CD4-positive, alpha-beta memory T cell (primary cell): ENCODE measurements around the gene NPAS2. TPM values are rescaled to one million over a fixed set of nuclear protein-coding genes. Genes with fewer than 3 reads are reported as not detected.

Source experiments
- CTCF ChIA-PET: fragments of 350-600 bp; sonication (Branson Sonifier 250); formaldehyde crosslinking; loops from one replicate; lab custom pipeline; 2021; ENCODE audit warnings: inconsistent platforms; ENCODE audit not compliant: partially characterized antibody; lab: Charles Lee
- POLR2A ChIA-PET: fragments of 350-600 bp; sonication (Branson Sonifier 250); formaldehyde crosslinking; loops from one replicate; lab custom pipeline; 2021; ENCODE audit not compliant: partially characterized antibody; lab: Charles Lee
- DNase-seq, 5 donors: peaks; one replicate each; pipeline versions ENCODE4 v3.0.0 to v3.0.0-alpha.2; 2020 to 2022; ENCODE audit warnings: mixed read lengths in 1 of 5
- H3K27ac ChIP-seq: one replicate; pipeline ENCODE4 v1.7.0; 2013; ENCODE audit warnings: low read depth, low read length
- H3K27me3 ChIP-seq: 2 replicates; pipeline ENCODE4 v1.7.0; 2013; ENCODE audit warnings: mild to moderate bottlenecking, low read length, moderate library complexity; ENCODE audit not compliant: insufficient read depth
- H3K36me3 ChIP-seq: 2 replicates; pipeline ENCODE4 v1.7.0; 2013; ENCODE audit warnings: mild to moderate bottlenecking, low read length, moderate library complexity; ENCODE audit not compliant: insufficient read depth
- H3K4me1 ChIP-seq: 2 replicates; pipeline ENCODE4 v1.7.0; 2013; ENCODE audit warnings: mild to moderate bottlenecking, low read length, moderate library complexity; ENCODE audit not compliant: insufficient read depth
- H3K4me3 ChIP-seq, 2 donors: one replicate each; pipeline ENCODE4 v1.7.0; 2013; ENCODE audit warnings: low read length in 2 of 2, mild to moderate bottlenecking in 1 of 2
- H3K9me3 ChIP-seq, 2 donors: one replicate each; pipeline ENCODE4 v1.7.0; 2013; ENCODE audit warnings: low read length in 2 of 2, control low read depth in 1 of 2; ENCODE audit not compliant: control insufficient read depth in 1 of 2
- H3K27ac Mint-ChIP-seq, 7 donors: one replicate each; pipeline ENCODE4 v1.8.0; 2020 to 2021; ENCODE audit warnings: mixed read lengths in 7 of 7, mild to moderate bottlenecking in 6 of 7, inconsistent platforms in 3 of 7, moderate library complexity in 3 of 7
- H3K27me3 Mint-ChIP-seq, 2 donors: one replicate each; pipeline ENCODE4 v1.8.0; 2020 to 2021; ENCODE audit warnings: mixed read lengths in 2 of 2
- H3K36me3 Mint-ChIP-seq, 2 donors: one replicate each; pipeline ENCODE4 v1.8.0; 2020 to 2021; ENCODE audit warnings: mixed read lengths in 2 of 2, inconsistent platforms in 1 of 2, mild to moderate bottlenecking in 1 of 2
- H3K4me1 Mint-ChIP-seq, 4 donors: one replicate each; pipeline ENCODE4 v1.8.0; 2020 to 2021; ENCODE audit warnings: mixed read lengths in 4 of 4, mild to moderate bottlenecking in 1 of 4
- H3K4me3 Mint-ChIP-seq, 8 donors: one replicate each; pipeline ENCODE4 v1.8.0; 2020 to 2021; ENCODE audit warnings: mixed read lengths in 8 of 8, mild to moderate bottlenecking in 7 of 8, moderate library complexity in 6 of 8, inconsistent platforms in 3 of 8
- H3K9me3 Mint-ChIP-seq, 8 donors: one replicate each; pipeline ENCODE4 v1.8.0; 2020 to 2021; ENCODE audit warnings: mixed read lengths in 8 of 8, mild to moderate bottlenecking in 5 of 8, inconsistent platforms in 3 of 8, moderate library complexity in 1 of 8
- intact Hi-C: fragments of 100-400 bp; cut with micrococcal nuclease; formaldehyde crosslinking; loops from one replicate; pipeline ENCODE4 v1.15.1; 2023
- polyA plus RNA-seq, 2 donors: library from polyadenylated mRNA; unstranded; fragments of 300-500 nt; fragmentation: Illumina TruSeq; gene quantifications; one replicate each; pipeline ENCODE4 v1.2.3, GENCODE V29; 2021
- total RNA-seq, 2 experiments: library from RNA; stranded (reverse); gene quantifications; one replicate each; pipeline ENCODE4 v1.2.3, GENCODE V29; 2021

The NPAS2 gene
- total and polyA plus RNA-seq, 4 experiments from 2014 or later, result 0.79 to 2.6 (median 2.1) TPM; not detected in 1

- Mint-ChIP-seq H3K27ac (no peak overlapping the region), H3K36me3 (peaks cover under 1 to 5% of the 10 kb centered on the region in 2 donors), H3K27me3 (no peaks in the 10 kb centered on the region), H3K9me3 (peaks cover 0 to 2% (median 0%) of the 10 kb centered on the region in 8 donors), H3K4me1 (peaks cover 7 to 13% (median 10%) of the 10 kb centered on the region in 4 donors), H3K4me3 (no peak overlapping the region)
- H3K4me1 ChIP-seq, result peaks cover 7% of the 10 kb centered on the region
- H3K4me3 ChIP-seq, result no peak overlapping the region
- H3K27me3 ChIP-seq, result no peaks in the 10 kb centered on the region
- CTCF ChIA-PET, result no interaction called here
- no peaks in the 10 kb centered on the region for H3K9me3 ChIP-seq
- H3K36me3 ChIP-seq, result no peaks in the 10 kb centered on the region
- intact Hi-C loops, result no loop called here
- POLR2A ChIA-PET, result no interaction called here
- DNase-seq, result no peak
- H3K27ac ChIP-seq, result no peak overlapping the region
These were observed 177.7 kb downstream of the NPAS2 start for GRCh38 chr2:100997509-100998234.

GRCh38 chr2:100998235-100998573, 178.3 kb downstream of the NPAS2 start:
- H3K9me3 Mint-ChIP-seq, result peaks cover 0 to 2% (median 0%) of the 10 kb centered on the region in 8 donors
- POLR2A ChIA-PET, result no interaction called here
- no peak overlapping the region for H3K4me3 Mint-ChIP-seq
- Histone ChIP-seq H3K4me1 (peaks cover 12% of the 10 kb centered on the region), H3K36me3 (no peaks in the 10 kb centered on the region), H3K9me3 (no peaks in the 10 kb centered on the region), H3K27me3 (no peaks in the 10 kb centered on the region), H3K4me3 (no peak overlapping the region), H3K27ac (no peak overlapping the region)
- H3K36me3 Mint-ChIP-seq, result peaks cover 5 to 10% of the 10 kb centered on the region in 2 donors
- H3K27ac Mint-ChIP-seq, result no peak overlapping the region
- intact Hi-C loops, result no loop called here
- no peaks in the 10 kb centered on the region for H3K27me3 Mint-ChIP-seq
- H3K4me1 Mint-ChIP-seq, result peaks cover 11 to 18% (median 15%) of the 10 kb centered on the region in 4 donors
- DNase-seq, result no peak
- CTCF ChIA-PET, result no interaction called here

- Mint-ChIP-seq H3K27ac (peak overlapping the region in 4 of 7 donors; percentile 25 to 62 (median 44)), H3K27me3 (no peaks in the 10 kb centered on the region), H3K4me1 (peaks cover 29 to 36% (median 33%) of the 10 kb centered on the region in 4 donors), H3K4me3 (peak overlapping the region in 2 of 8 donors; percentile 4 to 47), H3K9me3 (peaks cover 0 to 2% (median 0%) of the 10 kb centered on the region in 8 donors), H3K36me3 (peaks cover 23 to 28% of the 10 kb centered on the region in 2 donors)
- ChIA-PET POLR2A (no interaction called here), CTCF (interaction anchor here (1.3 kb wide), 1 partner anchor 737 kb away, joined by 3 read pairs; no protein-coding TSS in a partner anchor)
- intact Hi-C loops, result loop anchor here (5.0 kb wide), 2 partner anchors 252 to 1663 kb away; partner anchors contain the start of genes CNOT11, EIF5B and TXNDC9
- H3K9me3 ChIP-seq, result no peaks in the 10 kb centered on the region
- no peak overlapping the region for H3K4me3 ChIP-seq
- H3K36me3 ChIP-seq, result peaks cover 14% of the 10 kb centered on the region
- no peak overlapping the region for H3K27ac ChIP-seq
- H3K27me3 ChIP-seq, result no peaks in the 10 kb centered on the region
- H3K4me1 ChIP-seq, result peaks cover 30% of the 10 kb centered on the region
- no peak for DNase-seq
These were observed 180.1 kb downstream of the NPAS2 start for GRCh38 chr2:100999995-101000394.

GRCh38 chr2:101001691-101002561, 182.0 kb downstream of the NPAS2 start, which contains the start of gene RPL31:
RPL31 (plus strand) TSS chr2:101002289; CDS start chr2:101002702, 413 bp downstream.
- DNase-seq, result peak; percentile 93 to 98 (median 96)
- Mint-ChIP-seq H3K9me3 (peaks cover 0 to 2% (median 0%) of the 10 kb centered on the region in 8 donors), H3K36me3 (peaks cover 36 to 48% of the 10 kb centered on the region in 2 donors), H3K4me3 (peak within 1 kb of the TSS; percentile 90 to 96 (median 95)), H3K27ac (peak within 1 kb of the TSS; percentile 91 to 99 (median 98)), H3K27me3 (no peaks in the 10 kb centered on the region), H3K4me1 (peaks cover 32 to 51% (median 45%) of the 10 kb centered on the region in 4 donors)
- POLR2A ChIA-PET, result interaction anchor here (0.5 to 3.6 kb wide), 22 partner anchors 11 to 445 kb away, joined by 3 to 50 read pairs (median 4); partner anchors contain the start of genes CNOT11, PDCL3 and RNF149
- Histone ChIP-seq H3K27ac (peak within 1 kb of the TSS; percentile 91), H3K4me3 (peak within 1 kb of the TSS; percentile 97 to 98), H3K36me3 (peaks cover 33% of the 10 kb centered on the region), H3K27me3 (no peaks in the 10 kb centered on the region), H3K4me1 (peaks cover 37% of the 10 kb centered on the region), H3K9me3 (no peaks in the 10 kb centered on the region)
- CTCF ChIA-PET, result interaction anchor here (1.0 to 4.2 kb wide), 4 partner anchors 11 to 439 kb away, joined by 3 to 38 read pairs (median 9); partner anchors contain the start of gene PDCL3
- intact Hi-C loops, result loop anchor here (1.0 to 5.0 kb wide), 3 partner anchors 250 to 1665 kb away; partner anchors contain the start of genes CNOT11, EIF5B, PDCL3 and TXNDC9

- ChIA-PET CTCF (interaction anchor here (0.5 to 4.2 kb wide), 8 partner anchors 10 to 440 kb away, joined by 3 to 38 read pairs (median 4); partner anchors contain the start of gene PDCL3), POLR2A (interaction anchor here (0.7 to 3.6 kb wide), 17 partner anchors 11 to 446 kb away, joined by 3 to 50 read pairs (median 6); partner anchors contain the start of genes CNOT11, PDCL3 and RNF149)
- intact Hi-C loops, result loop anchor here (1.0 to 5.0 kb wide), 3 partner anchors 250 to 1665 kb away; partner anchors contain the start of genes CNOT11, EIF5B, PDCL3 and TXNDC9
- Mint-ChIP-seq H3K36me3 (peaks cover 40 to 55% of the 10 kb centered on the region in 2 donors), H3K4me3 (peak overlapping the region; percentile 90 to 96 (median 95)), H3K9me3 (peaks cover 0 to 2% (median 0%) of the 10 kb centered on the region in 8 donors), H3K27ac (peak overlapping the region; percentile 91 to 99 (median 98)), H3K27me3 (no peaks in the 10 kb centered on the region), H3K4me1 (peaks cover 32 to 56% (median 45%) of the 10 kb centered on the region in 4 donors)
- Histone ChIP-seq H3K9me3 (no peaks in the 10 kb centered on the region), H3K27me3 (no peaks in the 10 kb centered on the region), H3K4me3 (peak overlapping the region; percentile 97 to 98), H3K36me3 (peaks cover 41% of the 10 kb centered on the region), H3K4me1 (peaks cover 37% of the 10 kb centered on the region), H3K27ac (peak overlapping the region; percentile 91)
- DNase-seq, result no peak
These were observed 182.8 kb downstream of the NPAS2 start for GRCh38 chr2:101002562-101003277.

- Mint-ChIP-seq H3K27ac (peak overlapping the region; percentile 91 to 99 (median 98)), H3K4me1 (peaks cover 32 to 62% (median 45%) of the 10 kb centered on the region in 4 donors), H3K4me3 (peak overlapping the region; percentile 90 to 96 (median 95)), H3K27me3 (no peaks in the 10 kb centered on the region), H3K9me3 (peaks cover 0 to 2% (median 0%) of the 10 kb centered on the region in 8 donors), H3K36me3 (peaks cover 46 to 62% of the 10 kb centered on the region in 2 donors)
- ChIA-PET CTCF (interaction anchor here (0.5 to 4.2 kb wide), 6 partner anchors 9 to 393 kb away, joined by 3 to 38 read pairs (median 4); no protein-coding TSS in a partner anchor), POLR2A (interaction anchor here (1.7 to 3.6 kb wide), 7 partner anchors 10 to 441 kb away, joined by 4 to 50 read pairs (median 12); partner anchors contain the start of genes CNOT11 and PDCL3)
- no peaks in the 10 kb centered on the region for H3K27me3 ChIP-seq
- peak overlapping the region; percentile 91 for H3K27ac ChIP-seq
- intact Hi-C loops, result loop anchor here (5.0 kb wide), 2 partner anchors 249 to 1666 kb away; partner anchors contain the start of genes CNOT11, EIF5B and TXNDC9
- H3K36me3 ChIP-seq, result peaks cover 44% of the 10 kb centered on the region
- DNase-seq, result peak in 1 of 5 donors; percentile 11
- peak overlapping the region; percentile 97 to 98 for H3K4me3 ChIP-seq
- H3K4me1 ChIP-seq, result peaks cover 37% of the 10 kb centered on the region
- H3K9me3 ChIP-seq, result no peaks in the 10 kb centered on the region
These were observed 183.4 kb downstream of the NPAS2 start for GRCh38 chr2:101003278-101003775.
